ENCODE measurements around the gene ASCL2. TPM values are rescaled to one million over a fixed set of nuclear protein-coding genes. Genes with fewer than 3 reads are reported as not detected.

Gene ASCL2
- total RNA-seq, 1 donor from 2014 or later, result 2.2 TPM

DNA sequence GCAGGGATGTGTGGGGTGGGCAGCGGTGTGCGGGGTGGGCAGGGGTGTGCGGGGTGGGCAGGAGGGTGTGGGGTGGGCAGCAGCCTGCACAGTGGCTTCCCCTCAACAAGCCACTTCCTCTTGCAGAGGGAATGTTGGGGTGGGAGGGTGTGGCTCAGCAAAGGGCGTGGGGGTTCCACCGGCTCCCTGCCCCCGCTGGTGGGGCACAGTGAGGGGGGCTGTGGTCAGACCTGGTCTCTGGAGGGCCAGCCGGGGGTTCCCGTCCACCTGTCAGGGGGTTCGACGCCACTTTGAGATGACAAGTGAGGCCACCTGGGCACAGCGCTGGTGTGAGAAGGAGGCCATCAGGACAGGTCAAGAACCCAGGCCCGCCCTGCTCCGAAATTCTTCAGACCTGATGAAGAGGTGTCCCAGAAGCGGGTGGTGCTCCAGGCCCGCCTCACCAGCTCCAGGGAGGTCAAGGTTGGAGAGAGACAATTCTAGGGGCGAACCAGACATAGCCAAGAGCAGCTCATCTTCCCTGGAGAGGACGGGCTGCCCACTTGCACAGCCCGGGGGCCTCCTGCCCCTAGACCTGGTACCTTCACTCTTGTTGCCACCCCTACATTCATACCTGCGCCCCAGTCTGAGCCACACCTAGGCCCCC, 30.0 kb upstream of the ASCL2 start:
- TF ChIP-seq, protein P1, sequence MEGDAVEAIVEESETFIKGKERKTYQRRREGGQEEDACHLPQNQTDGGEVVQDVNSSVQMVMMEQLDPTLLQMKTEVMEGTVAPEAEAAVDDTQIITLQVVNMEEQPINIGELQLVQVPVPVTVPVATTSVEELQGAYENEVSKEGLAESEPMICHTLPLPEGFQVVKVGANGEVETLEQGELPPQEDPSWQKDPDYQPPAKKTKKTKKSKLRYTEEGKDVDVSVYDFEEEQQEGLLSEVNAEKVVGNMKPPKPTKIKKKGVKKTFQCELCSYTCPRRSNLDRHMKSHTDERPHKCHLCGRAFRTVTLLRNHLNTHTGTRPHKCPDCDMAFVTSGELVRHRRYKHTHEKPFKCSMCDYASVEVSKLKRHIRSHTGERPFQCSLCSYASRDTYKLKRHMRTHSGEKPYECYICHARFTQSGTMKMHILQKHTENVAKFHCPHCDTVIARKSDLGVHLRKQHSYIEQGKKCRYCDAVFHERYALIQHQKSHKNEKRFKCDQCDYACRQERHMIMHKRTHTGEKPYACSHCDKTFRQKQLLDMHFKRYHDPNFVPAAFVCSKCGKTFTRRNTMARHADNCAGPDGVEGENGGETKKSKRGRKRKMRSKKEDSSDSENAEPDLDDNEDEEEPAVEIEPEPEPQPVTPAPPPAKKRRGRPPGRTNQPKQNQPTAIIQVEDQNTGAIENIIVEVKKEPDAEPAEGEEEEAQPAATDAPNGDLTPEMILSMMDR (IDR thresholded peaks at IDR 0.05), result no peak
- Histone ChIP-seq H3K36me3 (no peaks in the 10 kb centered on the region), H3K4me3 (peak overlapping the region; percentile 31), H3K4me1 (peaks cover 21% of the 10 kb centered on the region), H3K27ac (peak overlapping the region; percentile 66), H3K9me3 (no peaks in the 10 kb centered on the region), H3K27me3 (no peaks in the 10 kb centered on the region)
- intact Hi-C loops (cut with DNase I), result loop anchor here (5.0 kb wide), 2 partner anchors 103 to 122 kb away; no protein-coding TSS in a partner anchor
- peak; percentile 69 for DNase-seq
- ATAC-seq, result no peak

GRCh38 chr11:2299773-2300172, 29.4 kb upstream of the ASCL2 start:
- TF ChIP-seq, protein P1 (IDR thresholded peaks at IDR 0.05), result no peak
- Histone ChIP-seq H3K4me3 (no peak overlapping the region), H3K27me3 (no peaks in the 10 kb centered on the region), H3K27ac (no peak overlapping the region), H3K36me3 (no peaks in the 10 kb centered on the region), H3K9me3 (no peaks in the 10 kb centered on the region), H3K4me1 (peaks cover 14% of the 10 kb centered on the region)
- intact Hi-C loops (cut with DNase I), result loop anchor here (5.0 kb wide), 2 partner anchors 102 to 123 kb away; no protein-coding TSS in a partner anchor
- no peak for ATAC-seq
- DNase-seq, result no peak

- H3K27me3 ChIP-seq, result no peaks in the 10 kb centered on the region
- intact Hi-C loops (cut with DNase I), result no loop called here
- H3K4me3 ChIP-seq, result no peak overlapping the region
- H3K4me1 ChIP-seq, result peaks cover 8% of the 10 kb centered on the region
- no peak overlapping the region for H3K27ac ChIP-seq
- H3K9me3 ChIP-seq, result no peaks in the 10 kb centered on the region
- ATAC-seq (no peak), DNase-seq (peak; percentile 70)
- TF ChIP-seq, protein P1 (IDR thresholded peaks at IDR 0.05), result peak; percentile 28
- H3K36me3 ChIP-seq, result no peaks in the 10 kb centered on the region
Measured at GRCh38 chr11:2298795-2299761, 28.7 kb upstream of the ASCL2 start.

DNA sequence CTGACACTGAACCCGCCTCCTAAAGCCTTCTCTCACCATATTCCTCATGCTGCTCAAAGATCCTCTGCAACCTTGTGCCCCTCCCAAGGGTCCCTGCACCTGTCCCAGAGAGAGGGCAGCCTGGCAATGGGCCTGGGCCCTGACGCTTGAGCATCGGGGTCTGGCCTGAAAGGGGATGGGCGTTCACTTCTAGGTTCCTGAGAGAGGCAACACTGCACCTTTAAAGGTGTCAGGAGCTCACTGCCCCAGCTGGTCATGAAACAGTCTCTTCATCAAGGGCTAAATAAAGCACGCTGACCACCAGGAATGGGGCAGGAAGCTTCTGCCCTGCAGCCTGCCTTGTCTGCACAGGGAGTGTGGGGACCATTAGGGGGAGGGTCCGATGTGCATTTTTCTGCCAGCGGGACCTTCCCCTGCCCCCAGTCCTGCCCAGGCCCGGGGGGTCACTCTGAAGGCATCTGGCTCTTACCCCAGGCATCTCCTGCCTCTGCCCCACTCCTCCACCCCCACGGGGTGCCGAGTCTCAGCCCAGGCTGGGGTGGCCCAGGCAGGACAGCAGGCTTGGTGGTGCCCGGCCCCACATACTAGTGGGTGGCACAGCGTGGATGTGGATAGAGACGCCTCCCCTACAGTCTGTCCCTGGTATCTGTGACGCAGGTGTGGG, 27.9 kb upstream of the ASCL2 start:
- intact Hi-C loops (cut with DNase I), result no loop called here
- DNase-seq, result peak; percentile 55

GRCh38 chr11:2297623-2298030, 27.2 kb upstream of the ASCL2 start:
- Histone ChIP-seq H3K36me3 (no peaks in the 10 kb centered on the region), H3K4me1 (no peaks in the 10 kb centered on the region), H3K27me3 (no peaks in the 10 kb centered on the region), H3K4me3 (no peak overlapping the region), H3K9me3 (no peaks in the 10 kb centered on the region), H3K27ac (no peak overlapping the region)
- TF ChIP-seq, protein P1 (IDR thresholded peaks at IDR 0.05), result no peak
- no peak for ATAC-seq
- intact Hi-C loops (cut with DNase I), result no loop called here
- DNase-seq, result no peak

More for the DNA sequence above, 27.9 kb upstream of the ASCL2 start:
- TF ChIP-seq, protein P1 (IDR thresholded peaks at IDR 0.05), result no peak
- Histone ChIP-seq H3K36me3 (no peaks in the 10 kb centered on the region), H3K4me3 (no peak overlapping the region), H3K4me1 (no peaks in the 10 kb centered on the region), H3K27me3 (no peaks in the 10 kb centered on the region), H3K27ac (no peak overlapping the region), H3K9me3 (no peaks in the 10 kb centered on the region)
- no peak for ATAC-seq

All from upper lobe of right lung (tissue), 1 donor.